Measurements from ENCODE around the gene ATXN1L.
"Not testable (repeated sequence)": the region's sequence is repeated elsewhere in the genome, so short reads cannot be mapped to it uniquely, and the experiment has no call there.

ATXN1L gene

GRCh38 chr16:71852561-71852960 lies 6.8 kb downstream of the ATXN1L start:
- DNase-seq = no peak

- no peak for DNase-seq
Observed at GRCh38 chr16:71853413-71853812, 7.6 kb downstream of the ATXN1L start.

- no peak for DNase-seq
Observed at GRCh38 chr16:71854369-71854948, 8.7 kb downstream of the ATXN1L start.

- no peak for DNase-seq
Observed at GRCh38 chr16:71855937-71856662, 10.3 kb downstream of the ATXN1L start.

- no peak for DNase-seq
Observed at GRCh38 chr16:71859762-71860521, 14.2 kb downstream of the ATXN1L start.

GRCh38 chr16:71863995-71864394 lies 18.2 kb downstream of the ATXN1L start:
- no peak for DNase-seq

DNA sequence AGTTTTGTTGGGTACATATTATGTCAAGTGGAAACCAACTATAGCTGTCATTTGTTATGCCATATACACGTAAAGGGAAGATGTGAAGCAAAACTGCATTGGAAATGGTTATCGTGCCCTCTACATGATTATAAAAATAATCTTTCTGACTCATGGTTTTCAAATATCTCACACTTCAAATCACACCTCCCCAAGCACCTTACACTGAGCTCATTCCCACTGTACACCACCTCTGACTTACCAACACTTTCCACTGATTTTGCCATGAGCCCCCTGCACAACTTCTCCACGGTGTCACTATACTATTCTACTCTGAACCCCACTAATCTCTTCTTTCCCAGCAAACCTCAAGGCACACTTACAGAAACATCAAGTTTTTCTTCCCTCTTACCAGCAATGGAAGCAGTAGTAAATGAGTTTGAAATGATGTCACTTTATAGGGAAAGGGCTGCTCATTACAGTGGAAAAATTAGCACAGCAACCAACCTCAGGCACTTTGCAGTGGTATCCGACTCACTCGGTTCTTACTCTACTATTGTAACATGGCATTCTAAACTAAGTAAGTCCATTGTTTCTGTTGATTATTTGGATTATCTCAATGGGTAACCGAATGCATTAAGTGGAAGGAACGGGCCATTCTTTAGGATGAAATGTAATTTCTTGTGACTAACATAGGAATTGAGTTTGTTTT lies 19.5 kb downstream of the ATXN1L start:
- DNase-seq = no peak

- DNase-seq = not testable (repeated sequence)
Observed at GRCh38 chr16:71867175-71867574, 21.4 kb downstream of the ATXN1L start.

DNA sequence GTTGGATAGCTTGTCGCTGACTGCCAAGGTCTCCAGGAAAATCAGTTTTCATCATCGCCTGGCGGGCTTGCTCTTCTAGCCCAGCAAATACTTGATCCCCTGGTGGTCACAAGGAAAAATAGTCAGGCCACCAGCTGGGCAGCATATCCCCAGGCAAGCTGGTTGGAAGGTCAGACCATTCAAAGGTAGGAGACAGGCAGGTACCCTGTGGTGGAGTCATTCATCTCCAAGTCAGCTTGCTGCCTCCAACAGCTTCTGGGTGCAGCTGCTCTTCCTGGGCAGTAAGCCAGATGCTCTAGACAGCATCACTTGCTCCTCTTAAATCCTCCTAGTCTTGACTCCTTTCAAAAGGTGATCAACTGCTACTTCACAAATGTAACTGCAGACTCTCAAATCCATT lies 22.2 kb downstream of the ATXN1L start:
- DNase-seq = no peak

- no peak for DNase-seq
Observed at GRCh38 chr16:71869089-71869488, 23.3 kb downstream of the ATXN1L start.

DNA sequence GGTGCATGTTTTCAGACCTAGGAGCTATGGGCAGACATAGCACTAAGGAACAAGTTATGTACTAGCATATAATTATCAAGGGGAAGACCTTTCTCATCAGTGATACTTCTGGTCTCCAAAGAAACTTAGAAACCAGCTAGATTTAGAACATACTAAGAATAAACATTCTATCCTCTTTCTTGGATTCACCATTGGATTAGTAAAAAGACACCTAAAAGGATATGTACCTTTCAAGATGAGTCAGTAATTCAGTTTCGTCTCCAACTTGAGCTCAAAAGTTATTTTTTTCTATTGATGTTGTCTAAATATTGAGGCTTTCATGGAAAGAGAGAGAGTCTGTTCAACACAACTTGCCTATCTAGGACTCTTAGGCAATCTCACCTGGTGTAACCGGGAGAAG lies 25.0 kb downstream of the ATXN1L start:
- no peak for DNase-seq

DNA sequence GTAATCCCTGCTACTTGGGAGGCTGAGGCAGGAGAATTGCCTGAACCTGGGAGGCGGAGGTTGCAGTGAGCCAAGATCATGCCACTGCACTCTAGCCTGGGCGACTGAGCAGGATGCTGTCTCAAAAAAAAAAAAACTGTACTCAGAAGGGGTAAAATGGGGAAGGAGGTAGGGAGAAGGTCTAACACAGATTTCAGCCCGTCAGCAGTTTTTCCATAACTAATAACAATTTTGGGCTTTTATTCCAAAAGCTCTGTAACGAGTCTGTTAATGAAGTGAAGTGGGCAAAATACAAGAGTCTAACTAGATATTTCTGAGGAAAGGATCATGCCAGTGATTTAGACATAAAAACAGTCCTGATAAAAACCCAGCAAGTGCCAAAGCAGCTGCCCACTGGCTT lies 27.4 kb downstream of the ATXN1L start:
- DNase-seq = no peak

DNA sequence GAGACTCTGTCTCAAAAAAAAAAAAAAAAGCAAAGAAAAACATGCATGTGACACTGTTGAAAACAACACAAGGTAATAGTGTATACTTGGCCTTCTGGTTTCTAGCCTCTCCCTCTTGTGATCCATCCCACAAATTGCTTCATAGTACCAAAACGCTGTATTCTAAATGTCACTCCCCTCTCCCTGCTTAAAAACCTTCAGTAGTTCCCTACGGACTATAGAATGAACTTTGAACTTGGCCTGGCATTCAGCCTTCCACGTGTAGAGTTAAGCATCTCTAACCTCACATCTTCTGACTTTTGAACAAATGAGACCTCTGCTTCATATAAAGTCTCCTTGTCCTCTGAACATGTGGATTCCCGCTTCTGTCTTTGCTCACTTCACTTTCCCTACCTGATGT lies 33.1 kb downstream of the ATXN1L start:
- no peak for DNase-seq

DNA sequence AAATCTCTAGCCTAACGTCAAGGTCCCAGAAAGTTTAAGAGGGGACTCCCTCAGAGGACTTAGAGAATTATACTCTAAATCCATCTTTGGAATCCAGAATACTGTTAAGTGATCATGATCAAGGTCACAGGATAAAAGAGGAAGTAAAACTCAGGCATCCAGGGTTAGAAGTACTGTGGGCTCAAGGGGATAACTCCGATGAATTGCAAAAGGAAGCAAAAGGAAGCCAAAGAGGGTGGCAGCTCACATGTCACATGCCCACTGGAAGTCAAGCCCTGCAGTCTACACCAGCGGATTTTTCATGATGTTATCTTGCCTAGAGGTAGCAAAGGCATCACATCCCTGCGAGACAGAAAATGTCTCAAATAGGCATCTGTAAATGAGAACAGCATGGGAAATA lies 34.4 kb downstream of the ATXN1L start:
- no peak for DNase-seq

DNA sequence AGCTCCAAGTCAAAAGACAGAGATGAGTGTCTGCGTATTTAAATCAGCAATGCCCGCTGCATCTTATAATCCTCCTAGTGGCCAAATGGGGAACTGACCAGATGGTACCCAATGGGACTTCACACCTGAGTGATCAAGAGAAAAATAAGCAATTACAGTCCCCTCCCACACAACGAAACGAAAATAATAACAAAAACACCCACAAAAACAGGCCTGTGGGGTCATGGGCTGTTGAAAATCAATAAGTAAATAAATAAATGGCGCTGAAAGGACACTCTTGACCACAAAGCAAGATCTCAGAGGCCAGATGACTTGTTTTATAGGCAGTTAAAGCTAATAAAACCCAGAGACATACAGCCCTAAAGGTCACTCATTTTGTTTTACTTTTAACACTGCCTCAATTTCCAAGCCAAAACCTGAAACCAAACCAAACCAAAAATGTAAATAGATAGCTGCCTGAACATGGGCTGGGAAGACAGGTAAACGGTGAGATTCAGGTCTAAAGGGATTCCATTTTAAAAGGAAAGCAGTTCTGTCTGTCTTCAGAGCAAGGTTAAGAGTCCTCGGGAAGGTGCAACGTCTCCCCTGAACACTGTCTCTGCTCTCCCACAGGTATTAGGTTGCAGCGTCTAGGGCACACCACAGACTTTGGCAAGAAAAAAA lies 36.9 kb downstream of the ATXN1L start:
- no peak for DNase-seq

GRCh38 chr16:71883168-71883848 lies 37.5 kb downstream of the ATXN1L start:
- DNase-seq = no peak

DNA sequence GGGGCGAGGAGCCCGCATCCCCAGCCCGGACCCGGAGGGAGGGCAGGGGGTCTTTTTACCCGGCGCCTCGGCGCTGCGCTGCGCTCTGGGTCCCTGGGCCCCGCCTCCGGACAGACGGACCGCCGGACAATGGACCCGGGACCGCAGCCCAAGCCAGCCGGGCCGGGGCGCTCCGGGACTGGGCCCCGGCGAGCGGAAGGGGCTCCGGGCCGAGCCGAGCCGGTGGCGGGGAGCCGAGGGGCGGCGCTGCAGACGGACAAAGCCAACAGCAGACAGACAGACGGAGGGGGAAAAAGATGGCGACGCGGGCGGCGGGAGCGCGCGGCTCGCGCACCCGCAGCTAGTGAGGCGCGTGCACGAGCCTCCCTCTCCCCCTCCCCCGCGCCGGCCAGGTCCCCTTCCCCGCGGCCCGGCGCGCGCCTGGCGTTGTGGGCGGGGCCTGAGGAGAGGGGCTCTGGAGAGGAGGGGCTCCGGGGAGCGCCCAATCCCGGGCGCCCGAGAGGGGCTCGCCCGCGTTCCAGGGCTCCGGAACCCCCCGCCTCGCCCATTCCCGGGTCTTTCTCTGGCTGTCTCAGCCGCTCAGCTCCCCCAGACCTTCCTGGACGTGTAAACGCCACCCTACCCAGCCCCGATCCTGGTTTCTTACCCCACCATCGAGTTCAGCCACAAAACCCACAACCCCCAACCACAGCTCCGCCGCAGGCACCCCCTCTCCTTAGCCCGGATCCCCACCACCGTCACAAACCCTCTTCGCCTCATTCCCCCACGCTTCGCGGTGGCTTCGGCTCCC lies 38.3 kb downstream of the ATXN1L start, which contains the start of gene ZNF821:
TSS of gene ZNF821 (minus strand) at position 334 of the 790 bp plus-strand sequence. CDS start 4,236 bp downstream, outside the sequence.
- DNase-seq = no peak

DNA sequence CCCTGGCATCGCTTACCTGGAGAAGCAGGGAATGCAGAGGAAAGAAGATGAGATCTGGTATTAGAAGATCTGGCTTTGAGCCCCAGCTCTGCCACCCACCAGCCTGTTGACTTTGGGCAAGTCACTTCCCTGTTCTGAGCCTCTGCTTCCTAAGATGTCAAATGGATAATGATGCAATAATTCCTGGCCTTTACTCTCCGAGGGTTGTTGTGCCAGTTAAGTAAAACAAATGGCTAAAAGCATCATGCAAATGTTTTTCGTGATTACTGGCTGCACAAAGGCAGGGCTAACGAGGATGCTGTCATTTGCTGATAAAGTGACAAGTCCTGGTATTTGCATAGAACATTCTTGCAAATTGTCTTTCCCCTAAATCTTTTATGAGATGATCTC lies 39.5 kb downstream of the ATXN1L start:
- no peak for DNase-seq

DNA sequence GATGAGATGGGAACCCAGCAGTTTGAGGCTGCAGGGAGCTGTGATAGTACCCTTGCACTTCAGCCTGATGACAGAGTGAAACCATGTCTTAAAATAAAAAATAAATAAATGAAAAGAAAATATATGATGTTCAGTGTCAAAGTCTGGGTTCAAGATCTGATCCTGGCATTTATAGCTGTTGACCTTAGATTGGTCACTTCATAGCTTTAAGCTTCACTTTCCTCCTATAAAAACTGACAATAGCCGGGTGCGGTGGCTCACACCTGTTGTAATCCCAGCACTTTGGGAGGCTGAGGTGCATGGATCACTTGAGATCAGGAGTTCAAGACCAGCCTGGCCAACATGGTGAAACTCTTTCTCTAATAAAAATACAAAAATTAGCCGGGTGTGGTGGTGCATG lies 43.4 kb downstream of the ATXN1L start:
- no peak for DNase-seq

GRCh38 chr16:71893888-71894228 lies 48.1 kb downstream of the ATXN1L start:
- DNase-seq = no peak

DNA sequence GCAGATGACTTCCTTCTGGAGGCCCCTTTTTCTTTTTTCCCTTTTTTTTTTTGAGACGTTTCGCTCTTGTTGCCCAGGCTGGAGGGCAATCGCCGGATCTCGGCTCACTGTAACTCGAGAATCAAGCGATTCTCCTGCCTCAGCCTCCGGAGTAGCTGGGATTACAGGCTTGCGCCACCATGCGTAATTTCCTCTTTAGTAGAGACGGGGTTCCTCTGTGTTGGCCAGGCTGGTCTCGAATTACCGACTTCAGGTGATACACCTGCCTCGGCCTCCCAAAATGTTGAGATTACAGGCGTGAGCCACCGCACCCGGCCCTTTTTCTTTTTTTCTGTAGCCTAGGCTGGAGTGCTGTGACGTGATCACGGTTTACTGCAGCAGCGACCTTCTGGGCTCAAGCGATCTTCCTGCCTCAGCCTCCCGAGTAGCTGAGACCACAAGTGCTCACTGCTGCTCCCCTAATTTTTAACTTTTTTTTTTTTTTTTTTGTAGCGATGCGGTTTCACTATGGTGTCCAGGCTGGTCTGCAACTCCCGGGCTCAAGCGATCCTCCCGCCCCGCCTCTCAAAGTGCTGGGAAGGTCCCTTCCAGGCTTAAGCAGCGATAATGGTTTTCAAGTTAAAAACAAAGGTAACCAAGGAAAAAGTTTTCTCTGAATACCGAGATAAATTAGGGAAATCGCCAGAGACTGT lies 48.6 kb downstream of the ATXN1L start:
- no peak for DNase-seq

Data from NCI-H187 treated with DMSO at 0.1 percent for 48 hours (cell line).